Heart left ventricle (tissue), 13 donors: Measurements from ENCODE around the gene NRP1.

ENCODE experiments used
- POLR2A ChIP-seq, 2 donors: fragments of 450-650 bp; IDR thresholded peaks; one replicate each; pipeline ENCODE4 v1.6.1; 2017; ENCODE audit warnings: antibody characterized with exemption in 2 of 2, mild to moderate bottlenecking in 2 of 2, moderate library complexity in 2 of 2
- TF ChIP-seq, protein P1 (sequence below), 12 donors: fragments of 200-600 bp; sonication (generic) in 4 of 12; IDR thresholded peaks; one replicate each; pipeline versions ENCODE4 v1.5.0 to v1.8.0; 2018 to 2022; ENCODE audit warnings: antibody characterized with exemption in 12 of 12, mild to moderate bottlenecking in 5 of 12
- donor health status: ischemic (EF 13 %, LVEDD 7.1; RV severe dilation, severe dysfunction).
- donor health status: DM: no; HTN: yes; CAD: no.
- donor health status: DM: no; HTN: no; CAD: no.
- donor health status: ischemic (EF 25% LVEDD 6.9; RV normal size, moderate dysfunction).
- donor health status: ischemic (EF 25% LVEDD 5.7; RV mildly dilated, moderate dysfunction).
- donor health status: ischemic (EF 35%, LVEDD 5.7; RV mildly dilated, moderate dysfunction).
- donor health status: nonischemic (EF 11% LVEDD 7.7; RV severe dilation, severe dysfunction).
- donor health status: DM: yes; HTN: yes; CAD: no.
- donor health status: PGD.
- donor health status: ischemic (EF 29% LVEDD 5.4; RV normal size, mild dysfunction).
- donor health status: nonischemic (EF 23%, LVEDD 6.1; RV moderate dilation, normal function).

DNA sequence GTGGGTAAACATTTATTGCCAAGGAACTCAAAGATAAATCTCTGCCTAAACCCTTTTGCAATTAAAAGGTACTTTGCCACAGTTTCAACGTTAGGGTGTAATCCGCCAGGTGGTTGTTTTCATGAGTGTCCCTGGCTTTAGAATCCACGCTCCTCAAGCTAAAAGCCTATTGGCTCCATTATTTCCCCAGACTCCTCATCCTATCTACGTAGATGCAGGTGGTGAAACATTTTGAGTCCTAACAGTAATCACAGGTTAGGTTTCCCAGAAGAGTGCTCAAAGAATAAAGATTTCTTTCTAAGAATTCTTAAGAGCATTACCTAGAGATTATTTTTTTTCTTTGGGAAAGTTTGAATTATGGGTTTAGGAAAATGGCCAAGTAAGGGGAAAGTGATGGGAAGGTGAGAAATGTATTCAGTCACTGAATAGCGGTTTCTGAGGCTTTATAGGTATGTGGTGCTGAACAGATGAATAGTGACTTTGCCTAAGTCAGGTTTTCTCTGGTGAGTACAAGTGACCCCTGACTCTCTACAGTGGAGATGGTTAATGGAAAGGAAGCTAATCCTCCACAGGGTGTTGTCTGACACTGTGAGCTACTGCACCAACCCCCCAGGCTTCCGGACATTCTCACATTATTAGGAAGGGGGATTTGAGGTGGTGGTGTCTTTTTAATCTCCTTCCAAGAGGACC is 60.2 kb downstream of the NRP1 start:
- TF ChIP-seq, protein P1, sequence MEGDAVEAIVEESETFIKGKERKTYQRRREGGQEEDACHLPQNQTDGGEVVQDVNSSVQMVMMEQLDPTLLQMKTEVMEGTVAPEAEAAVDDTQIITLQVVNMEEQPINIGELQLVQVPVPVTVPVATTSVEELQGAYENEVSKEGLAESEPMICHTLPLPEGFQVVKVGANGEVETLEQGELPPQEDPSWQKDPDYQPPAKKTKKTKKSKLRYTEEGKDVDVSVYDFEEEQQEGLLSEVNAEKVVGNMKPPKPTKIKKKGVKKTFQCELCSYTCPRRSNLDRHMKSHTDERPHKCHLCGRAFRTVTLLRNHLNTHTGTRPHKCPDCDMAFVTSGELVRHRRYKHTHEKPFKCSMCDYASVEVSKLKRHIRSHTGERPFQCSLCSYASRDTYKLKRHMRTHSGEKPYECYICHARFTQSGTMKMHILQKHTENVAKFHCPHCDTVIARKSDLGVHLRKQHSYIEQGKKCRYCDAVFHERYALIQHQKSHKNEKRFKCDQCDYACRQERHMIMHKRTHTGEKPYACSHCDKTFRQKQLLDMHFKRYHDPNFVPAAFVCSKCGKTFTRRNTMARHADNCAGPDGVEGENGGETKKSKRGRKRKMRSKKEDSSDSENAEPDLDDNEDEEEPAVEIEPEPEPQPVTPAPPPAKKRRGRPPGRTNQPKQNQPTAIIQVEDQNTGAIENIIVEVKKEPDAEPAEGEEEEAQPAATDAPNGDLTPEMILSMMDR (IDR thresholded peaks at IDR 0.05), result no peak
- no peak for TF ChIP-seq POLR2A (IDR thresholded peaks at IDR 0.05)
